ENCODE measurements around the gene CD69.

CD69 gene

DNA sequence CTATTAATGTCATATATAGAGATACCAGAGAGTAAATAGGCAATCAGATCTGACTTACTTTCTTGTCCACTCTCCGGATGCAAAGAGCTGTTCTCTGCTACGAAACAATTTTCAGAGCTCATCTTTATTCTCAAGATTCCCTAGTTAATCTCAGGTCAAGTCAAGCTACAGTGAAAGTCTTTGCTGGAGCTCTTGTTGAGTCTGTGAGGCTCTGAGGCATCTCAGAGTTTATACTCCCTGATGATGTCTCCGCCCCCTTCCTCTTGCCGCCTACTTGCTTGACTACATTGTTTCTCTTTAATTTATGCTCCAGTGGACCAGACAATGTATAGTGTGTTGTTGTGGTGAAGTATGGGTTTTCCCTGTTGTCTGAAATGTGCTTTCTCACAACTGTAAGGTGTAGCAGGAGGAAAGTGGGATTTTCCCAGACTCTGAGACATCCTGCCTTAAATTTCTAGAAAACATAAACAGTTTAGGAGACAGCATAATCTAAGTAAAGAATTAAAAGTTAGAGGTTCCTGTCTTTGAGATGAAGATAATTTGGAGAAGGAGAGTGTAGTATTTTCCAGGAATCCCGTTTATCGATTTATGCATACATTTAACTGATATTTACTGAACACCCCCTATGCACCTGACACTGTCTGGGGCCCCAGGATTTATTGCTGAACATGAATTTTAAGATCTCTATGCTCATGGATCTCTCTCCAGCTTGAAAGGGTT, at the start of gene CD69:
Gene CD69, minus strand, starts transcription at position 203 of the 720 bp plus-strand sequence. Its CDS starts 81 bp downstream, at position 122.
- DNase-seq = peak; percentile 91

DNA sequence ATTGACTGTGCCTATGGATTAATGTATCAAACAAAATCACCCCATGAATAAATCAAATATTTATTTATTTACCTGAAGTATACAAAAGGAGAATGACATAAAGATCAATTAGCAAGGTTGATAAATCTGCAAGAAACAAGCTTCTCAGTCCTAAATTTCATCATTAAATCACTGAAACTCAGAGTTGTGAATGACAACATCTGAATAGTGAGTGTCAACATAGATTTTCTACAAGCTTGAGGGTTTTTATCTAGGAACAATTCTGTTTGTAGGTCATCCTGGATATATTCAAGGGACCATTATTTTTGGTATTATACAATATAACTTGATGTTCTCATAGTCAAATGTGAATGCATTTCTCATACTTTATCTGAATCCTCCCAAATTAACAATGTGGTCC, 49.2 kb upstream of the CD69 start:
- DNase-seq = no peak

DNA sequence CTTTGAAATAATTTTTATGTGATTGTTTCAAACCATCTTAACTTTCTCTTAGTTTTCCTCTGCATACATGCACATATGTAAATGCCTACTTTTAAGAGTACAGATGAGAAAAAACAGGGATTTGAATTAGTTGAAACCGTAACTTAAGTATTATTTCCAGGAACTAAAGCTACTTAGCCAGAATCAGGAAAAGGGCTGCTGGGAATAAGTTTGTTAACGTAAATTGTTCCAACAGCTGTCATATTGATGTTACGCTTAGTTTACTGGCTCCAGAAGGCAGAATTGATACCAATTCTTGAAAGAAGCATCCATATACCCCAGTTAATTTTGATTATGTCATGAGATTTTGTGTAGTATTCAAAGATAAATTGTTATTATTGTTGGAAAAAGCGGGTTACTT, 48.6 kb upstream of the CD69 start:
- DNase-seq = no peak

DNA sequence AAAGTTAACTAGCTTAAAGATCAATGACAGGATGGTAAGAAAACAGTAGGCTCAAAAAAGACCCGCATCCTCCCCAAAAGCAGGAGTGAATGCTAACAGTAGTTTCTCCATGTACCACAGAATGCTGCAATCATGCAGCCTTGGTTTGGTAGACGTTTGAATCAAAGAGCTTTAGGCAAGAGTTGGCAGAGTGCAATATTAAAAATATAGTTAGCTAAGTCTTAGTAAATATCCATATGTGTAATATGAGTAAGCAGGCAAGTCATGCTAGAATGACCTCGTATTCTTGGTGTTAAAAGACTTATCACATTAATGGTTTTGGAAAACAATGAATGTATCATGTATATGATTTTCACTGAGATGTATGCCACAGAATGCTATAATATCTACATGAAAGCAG, 47.8 kb upstream of the CD69 start:
- no peak for DNase-seq

DNA sequence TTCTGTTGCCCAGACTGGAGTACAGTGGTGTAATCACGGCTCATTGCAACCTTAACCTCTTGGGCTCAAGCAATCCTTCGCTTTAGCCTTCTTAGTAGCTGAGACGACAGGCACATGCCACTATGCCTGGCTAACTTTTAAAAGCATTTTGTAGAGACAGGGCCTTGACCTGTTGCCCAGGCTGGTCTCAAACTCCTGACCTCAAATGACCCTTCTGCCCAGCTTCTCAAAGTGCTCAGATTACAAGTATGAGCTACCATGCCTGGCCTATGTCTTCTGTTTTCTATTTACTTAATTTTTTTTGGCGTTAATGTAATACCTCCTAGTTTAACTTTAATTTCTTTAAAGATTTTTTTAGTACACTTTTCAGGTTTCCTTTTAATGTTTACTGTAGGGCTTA, 46.0 kb upstream of the CD69 start:
- no peak for DNase-seq

DNA sequence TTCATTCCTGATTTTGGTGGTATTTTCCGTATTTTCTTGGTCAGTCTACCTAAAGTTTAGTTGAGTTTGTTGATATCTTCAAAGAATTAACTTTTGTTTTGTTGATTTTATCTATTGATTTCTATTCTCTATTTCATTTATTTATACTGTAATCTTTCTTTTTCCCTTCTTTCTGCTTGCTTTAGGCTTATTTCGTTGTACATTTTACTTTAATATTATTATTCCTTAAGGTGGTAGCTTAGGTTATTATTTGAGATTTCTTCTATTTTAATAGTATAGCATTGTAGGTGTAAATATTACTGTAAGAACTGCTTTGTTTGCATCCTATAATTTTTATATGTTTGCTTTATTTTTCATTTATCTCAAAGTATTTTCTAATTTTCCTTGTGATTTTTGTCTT, 45.2 kb upstream of the CD69 start:
- no peak for DNase-seq

DNA sequence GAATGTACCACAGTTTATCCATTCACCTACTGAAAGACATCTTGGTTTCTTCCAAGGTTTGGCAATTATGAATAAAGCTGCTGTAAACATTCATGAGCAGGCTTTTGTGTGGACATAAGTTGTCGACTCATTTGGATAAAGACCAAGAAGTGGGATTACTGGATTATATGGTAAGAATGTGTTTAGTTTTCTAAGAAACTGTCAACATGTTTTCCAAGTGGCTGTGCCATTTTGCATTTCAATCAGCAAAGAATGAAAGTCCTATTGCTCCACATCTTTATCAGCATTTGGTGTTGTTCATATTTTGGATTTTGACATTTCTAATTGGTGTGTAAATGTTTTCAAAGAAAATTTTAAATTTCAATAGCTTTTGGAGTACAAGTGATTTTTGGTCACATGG, 39.3 kb upstream of the CD69 start:
- no peak for DNase-seq

DNA sequence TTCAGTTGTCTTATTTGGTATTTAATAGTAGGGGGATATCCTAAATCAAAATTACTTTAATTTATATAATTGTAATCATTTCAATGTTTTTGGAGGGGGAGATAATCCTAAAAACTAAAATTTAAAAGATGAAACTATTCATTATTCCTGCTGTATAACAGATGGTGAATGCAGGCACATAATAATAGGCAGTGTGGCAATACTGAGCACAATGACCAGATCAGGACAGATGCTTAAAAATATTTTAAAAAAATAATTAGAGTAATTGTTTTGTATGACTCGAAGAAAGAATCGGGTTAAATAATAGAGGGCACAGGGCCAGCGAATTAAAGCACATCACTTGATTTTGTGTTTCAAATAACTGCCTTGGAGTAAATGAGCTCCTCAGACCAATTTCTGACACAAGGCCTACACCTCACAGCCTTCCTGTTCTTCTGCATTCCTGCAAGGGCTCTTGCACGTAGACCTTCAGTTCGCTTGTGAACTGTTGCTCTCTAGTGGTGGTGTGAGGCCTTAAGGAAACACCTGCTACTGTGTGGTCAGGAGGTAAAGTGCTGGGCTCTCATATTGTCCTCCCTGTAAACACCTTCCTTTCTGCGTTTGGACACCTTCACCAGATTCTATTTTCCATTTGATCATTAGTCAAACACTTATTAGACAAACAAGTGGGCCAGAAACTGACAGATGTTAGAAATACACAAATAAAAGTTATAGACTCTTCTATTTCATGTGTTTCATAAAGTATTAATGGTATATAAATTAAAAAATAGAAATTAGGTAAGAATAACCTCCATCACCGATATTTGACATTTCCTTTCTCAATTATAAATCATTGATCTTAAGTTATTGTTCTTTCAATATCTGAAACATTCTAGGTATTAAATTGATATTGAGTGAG, 37.3 kb upstream of the CD69 start:
- peak; percentile 82 for DNase-seq

DNA sequence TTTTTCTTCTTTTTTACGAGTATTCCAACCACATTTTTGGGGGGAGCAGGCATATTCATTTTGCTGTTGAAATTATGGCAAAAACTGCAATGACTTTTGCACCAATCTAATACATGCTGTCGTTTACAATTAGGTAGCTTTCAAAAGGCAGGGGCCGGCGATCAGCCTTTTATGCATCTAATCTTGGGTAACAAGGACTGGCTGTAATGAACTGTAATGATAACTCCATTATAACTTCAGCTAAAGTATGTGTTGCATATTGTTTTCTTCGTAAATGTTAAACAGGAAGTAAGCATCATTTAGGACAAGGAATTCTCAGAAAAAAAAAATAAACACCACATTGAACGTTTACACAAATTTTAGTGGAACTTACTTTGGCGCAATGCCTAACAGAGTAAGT, 36.3 kb upstream of the CD69 start:
- DNase-seq = no peak

DNA sequence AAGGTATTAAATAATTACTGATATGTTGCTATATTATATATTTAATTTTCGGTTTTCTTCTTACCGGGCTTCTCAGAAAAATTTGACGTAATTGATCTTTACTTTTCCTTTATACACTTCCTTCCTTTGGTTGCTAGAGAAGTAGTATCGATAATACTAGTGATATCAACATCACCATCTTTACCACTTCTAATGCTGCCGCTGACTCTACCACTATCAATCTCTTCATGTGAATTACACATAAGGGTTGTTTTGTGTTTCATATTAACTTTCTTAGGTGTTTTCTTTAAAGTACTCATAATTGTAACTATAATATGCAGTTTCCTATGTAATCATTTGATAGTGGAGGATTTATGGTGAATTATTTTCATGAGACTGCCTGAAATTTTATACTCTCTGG, 35.6 kb upstream of the CD69 start:
- DNase-seq = no peak

DNA sequence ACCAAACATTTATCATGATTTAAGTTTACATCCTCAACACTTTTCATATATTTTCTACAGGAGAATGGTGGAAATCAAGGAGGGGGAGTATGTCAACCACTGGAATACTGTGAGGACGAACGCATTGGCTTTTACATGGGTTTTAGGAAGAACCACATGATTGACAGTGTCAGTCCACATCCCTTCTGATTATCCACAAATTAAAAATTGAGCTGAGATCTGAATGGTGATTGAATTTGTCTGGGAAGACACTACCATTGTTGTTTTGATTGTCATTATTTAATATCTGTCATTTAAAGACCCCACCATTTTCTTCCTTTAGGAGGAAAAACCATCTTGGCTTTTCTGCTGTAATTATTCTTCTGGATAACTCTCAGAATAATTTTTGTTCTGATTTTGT, 35.2 kb upstream of the CD69 start:
- DNase-seq = no peak

DNA sequence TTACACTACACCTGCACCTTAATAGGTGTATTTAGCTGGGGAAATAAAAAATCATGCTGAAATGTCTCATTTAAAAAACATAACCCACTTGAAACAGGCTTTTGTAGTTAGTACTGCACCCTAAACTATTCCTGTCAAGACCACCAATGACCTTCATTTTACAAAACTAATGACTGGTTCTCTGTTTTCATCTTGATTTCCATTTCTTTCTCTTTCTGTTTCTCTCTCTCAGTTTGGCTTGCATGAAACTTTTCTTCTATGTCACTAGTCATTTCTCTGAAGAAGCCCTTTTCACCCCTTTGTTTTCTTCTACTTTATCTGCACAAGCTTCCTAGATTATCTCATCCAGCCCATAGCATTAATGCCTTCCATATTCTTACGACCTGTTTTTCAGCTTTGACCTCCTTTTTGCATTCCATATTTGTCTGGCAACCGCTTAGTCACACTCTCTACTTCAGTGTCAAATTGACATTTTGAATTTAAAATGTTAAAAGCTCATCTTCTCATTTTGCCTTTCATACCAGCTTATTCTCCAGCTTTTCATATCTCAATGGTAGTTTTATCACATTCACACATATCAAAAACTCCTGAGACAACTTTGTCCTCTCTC, 33.9 kb upstream of the CD69 start:
- DNase-seq = no peak

DNA sequence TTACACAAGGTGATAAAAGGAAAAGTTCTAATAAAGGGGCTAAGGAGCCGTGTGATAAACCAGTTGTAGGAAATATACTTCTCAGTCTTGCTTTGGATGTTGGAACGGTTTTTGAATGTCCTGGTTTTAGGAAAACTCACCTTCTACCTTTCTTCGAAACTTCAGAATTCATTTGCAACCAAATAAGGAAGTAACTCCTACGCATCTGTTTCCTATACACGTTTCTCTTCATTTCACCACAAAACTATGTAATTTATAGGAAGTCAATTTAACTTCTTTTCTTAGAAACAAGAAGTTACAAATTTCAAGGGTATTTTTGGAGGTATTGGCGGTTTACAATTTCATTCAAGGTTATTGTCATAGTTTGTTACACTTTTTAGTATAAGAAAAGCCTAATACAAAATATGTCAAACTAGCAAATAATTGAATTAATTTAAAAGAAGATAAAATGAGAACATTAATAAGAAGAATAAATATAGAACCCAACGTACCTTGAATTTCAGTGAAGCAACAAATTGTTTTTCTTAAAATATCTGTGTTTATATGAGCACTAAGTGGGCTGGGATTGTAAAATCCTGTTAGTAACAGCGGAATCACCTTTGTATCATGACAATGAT, 33.2 kb upstream of the CD69 start:
- no peak for DNase-seq

DNA sequence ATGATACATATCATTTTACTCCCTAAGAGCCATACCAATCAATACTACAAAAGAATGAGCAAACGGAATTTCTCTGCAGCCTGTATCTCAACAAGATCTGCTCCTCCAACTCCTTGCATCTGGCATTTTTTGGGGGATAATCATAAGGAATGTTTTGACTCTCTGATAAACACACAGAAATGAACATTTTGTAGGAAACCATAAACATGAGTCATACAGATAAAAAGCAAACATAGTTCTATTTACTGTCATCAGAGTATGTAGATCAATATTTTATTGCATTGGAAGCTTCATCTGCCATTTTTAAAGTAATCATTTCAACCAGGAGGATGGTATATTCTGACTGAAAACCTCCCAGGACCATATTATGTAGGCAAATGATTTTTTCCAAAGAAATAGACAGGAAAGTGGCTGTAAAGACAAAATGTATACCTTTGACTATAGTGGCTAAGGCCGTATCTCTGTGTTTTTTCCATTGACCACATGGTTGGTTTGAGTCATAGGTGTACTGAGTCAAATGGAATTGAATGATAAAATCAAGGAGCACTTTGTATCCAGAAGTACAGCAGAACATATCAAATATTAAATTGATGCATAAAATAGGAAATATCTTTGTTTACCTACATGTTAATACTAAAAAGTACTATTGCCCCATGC, 32.4 kb upstream of the CD69 start:
- no peak for DNase-seq

DNA sequence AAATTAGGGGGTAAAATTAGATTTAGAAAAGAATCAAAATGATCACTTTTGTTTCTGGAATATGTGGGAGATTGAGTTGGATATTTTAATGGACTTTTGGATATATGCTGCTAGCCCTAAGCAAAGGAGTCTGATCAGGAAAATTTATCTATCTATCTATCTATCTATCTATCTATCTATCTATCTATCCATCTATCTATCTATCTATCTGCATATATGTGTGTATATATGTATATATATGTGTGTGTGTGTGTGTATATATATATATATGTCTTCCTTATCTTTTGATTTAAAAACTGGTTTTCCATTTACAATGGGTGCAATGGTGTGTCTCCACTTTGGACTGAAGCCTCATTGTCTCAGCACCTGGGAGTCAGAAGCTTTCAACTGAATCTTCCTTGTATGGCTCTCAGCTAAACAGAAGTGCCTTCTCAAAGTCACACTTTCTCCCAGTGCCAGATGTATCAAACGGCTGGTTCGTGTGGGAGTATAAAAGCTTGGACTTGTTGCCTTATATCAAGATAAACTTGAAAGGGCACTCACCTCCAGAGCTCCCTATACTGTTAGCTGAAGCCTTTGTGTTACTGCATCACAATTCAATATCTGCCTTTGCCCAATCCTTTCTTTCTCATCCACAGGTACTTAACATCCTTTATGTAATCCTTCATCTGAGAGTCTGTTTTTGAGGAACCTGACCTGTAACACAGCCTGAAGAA, 31.6 kb upstream of the CD69 start:
- no peak for DNase-seq

DNA sequence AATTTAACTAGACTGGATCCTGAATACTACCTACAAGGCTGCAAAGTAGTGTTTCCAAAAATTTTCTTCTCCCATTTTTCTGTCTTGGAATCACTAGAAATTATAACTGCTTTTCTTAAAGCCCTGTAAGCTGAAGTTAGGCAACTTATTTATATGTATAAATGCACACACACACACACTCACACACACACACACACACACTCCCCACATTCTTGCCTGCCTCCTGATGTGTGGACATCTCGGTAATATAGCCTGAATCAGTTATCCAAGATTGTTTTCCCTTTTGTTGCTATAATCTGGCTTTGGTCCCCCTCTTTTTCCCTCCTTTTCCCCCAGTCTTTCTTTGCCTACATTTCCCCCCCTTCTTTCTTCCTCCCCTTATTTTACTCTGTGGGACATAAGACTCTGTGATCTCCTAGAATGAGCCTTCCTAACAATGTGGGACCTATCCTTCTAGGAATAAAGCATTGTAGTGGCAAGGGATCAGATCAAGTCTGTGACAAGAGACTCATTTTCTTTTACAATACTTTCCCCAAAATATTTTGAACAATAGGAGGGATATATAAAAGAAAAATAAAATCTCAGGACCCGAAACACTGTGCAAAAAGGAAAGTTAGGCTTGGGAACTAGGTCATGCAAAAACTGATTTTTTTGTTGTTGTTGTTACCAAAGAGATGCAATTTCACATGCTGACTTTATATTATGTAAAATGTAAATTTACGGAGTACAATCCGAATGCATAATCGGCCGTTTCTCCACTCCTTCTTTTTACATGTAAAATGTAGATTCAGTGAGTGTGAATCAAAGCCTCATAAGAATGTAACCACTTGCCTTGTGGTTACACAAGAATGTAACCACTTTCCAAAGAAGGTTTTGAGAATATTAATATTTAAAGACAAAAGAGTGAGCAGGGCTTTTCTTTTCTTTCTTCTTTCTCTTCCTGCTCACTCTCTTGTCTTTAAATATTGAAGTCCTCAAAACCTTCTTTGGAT, 26.3 kb upstream of the CD69 start:
- no peak for DNase-seq

DNA sequence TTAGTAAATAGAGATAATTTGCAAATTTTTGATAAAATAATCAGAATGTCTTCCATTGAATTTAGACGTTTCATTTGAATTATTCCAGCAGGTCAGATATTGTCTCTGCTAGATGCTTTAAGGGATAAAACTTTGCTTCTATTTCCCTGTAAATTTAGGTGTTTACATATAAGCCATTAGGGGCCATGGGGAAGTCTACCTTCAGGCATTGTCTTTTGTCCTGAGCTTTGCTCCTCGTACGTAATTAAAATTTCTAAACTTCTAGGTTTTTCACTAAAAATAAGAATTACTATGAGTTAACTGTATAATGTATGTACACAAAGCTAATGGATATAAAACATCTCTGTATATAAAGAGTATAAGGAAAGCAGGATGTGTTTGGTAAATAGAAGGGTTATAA, 24.1 kb upstream of the CD69 start:
- DNase-seq = no peak

DNA sequence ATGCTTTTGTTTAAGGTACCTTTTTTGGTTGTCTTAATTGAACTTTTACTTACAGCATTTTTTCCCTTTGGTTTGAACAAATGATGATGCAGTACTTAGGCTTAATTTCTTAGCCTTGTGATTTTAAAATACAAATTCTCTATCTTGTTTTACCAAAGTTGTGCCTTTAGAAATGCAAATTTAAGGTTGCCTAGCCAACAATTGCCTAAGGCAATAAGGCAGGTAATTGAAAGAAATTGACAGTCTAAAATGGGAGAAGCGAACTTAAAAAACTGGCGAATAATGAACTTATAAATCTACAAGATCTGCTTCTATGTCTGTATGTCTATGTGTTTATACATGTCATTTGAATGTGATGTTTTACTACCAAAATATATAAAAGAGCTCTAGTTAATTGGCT, 23.6 kb upstream of the CD69 start:
- no peak for DNase-seq

DNA sequence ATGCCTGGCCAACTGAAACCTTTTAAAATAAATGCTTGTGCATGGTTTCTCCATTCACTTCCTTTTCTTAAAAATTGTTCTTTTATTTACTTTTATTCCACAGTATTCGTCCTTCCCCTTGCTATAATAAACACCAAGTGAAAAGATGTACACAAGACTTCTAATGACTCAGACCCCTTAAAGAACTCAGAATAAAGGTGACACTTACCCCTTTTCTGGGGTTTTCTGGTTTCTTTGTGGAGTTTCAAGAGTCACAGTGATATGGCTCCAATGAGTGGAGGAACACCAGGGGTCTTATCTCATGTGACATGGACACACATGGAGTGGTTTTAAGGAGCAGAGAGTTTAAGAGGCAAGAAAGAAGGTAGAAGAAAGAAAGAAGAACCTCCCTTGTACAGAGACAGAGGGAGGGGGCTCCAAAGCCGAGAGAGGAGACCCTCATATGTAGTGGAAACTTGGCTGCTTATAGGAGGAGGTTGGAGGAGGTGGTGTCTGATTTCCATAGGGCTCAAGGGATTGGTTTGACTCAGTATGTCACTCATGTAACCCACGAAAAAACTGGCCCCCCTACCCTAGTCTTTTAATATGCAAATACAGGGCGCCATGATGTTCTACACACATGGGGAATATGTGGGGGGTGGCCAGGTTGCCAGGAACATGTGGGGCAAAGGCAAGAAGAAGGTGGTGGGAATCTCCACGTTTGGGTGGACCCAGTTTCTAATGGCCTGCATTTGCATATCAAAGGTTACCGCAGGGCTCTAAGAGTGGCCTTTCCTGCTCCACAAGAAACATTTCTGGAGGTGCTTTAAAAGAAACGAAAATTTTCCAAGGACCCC, 22.1 kb upstream of the CD69 start:
- DNase-seq = no peak

DNA sequence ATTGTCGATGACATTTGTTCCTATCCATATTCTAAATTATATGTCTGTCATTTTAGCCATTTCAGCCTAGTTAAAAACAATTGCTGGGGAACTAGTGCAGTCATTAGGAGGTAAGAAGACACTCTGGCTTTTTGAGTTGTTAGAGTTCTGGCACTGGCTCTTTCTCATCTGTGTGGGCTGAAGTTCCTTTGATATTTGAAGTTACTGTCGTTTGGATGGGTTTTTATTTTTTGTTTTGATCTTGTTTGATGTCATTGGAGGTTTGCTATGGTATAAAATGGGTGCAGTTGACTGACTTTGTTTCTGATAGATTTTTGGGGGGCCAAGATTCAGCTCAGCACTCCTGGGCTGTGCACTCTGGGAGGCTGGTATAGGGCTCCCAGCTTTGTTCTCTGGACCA, 20.7 kb upstream of the CD69 start:
- DNase-seq = no peak

All from activated effector memory CD4-positive, alpha-beta T cell treated with anti-CD3 and anti-CD28 coated beads, Interleukin-2, amount 50 U/mL, for 16 hours (primary cell).